Measurements from ENCODE around the gene IDH3A.

The IDH3A gene

DNA sequence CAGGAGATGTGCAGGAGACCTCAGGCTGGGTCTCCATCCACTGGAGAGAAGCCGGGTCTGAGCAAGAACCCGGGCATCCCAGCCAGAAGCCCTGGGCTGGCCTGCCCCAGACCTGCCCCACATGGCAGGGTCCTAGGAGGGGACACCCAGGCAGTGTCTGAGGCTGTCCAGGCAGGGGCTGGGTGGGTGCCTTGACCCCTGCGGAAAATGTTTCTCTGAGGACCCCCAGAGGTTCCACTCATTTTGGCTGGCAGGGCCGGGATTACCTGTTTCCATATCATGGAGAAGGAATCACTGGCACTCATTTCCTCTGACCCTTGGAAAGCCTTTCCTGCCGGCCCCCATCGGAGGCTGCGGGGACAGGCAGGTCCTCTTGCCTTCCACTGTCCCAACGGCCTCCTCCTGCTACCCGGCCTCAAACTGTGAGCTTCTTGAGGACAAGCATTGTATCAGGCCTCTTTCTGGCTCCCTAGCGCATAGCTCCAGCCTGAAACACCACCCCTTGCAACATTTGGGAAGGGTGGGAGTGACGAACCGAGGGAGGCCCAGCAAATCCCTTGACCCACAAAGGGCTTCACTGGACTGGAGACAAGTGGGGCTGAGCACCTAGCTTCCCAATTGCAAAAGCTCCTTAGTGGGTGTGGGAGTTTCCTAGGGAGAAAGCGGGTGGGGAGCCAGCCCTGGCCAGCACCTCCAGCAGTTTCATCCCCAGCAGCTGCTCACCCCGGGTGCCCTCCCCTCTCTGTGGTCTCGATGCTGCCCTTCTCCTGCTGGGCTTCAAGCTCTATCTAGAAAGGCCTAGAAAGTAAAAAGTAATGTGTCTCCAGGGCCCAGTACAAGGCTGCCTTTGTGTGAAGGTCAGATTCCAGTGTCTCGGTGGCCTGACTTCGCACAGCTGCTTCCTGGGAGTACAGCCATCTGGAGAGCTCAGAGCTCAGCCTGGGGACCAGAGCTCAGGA, 55.5 kb downstream of the IDH3A start:
- DNase-seq: no peak

DNA sequence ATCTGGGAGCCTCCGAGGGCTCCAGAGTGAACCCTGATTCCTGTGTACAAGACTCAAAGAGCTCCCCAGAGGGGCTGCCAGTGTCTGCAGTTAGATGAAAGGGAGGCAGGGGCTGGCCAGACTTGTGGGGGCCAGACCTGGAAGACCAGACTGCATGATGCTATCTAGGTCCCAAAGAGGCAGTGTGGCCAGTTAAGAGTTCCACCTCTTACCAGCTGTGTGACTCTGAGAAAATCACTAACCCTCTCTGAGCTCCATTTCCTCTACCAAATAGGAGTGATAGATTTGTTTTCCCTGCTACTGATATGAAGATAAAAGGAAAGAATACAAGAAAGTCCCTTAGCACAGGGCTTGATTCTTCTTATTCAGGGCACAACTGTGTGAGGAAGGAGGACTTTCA, 56.2 kb downstream of the IDH3A start:
- no peak for DNase-seq

DNA sequence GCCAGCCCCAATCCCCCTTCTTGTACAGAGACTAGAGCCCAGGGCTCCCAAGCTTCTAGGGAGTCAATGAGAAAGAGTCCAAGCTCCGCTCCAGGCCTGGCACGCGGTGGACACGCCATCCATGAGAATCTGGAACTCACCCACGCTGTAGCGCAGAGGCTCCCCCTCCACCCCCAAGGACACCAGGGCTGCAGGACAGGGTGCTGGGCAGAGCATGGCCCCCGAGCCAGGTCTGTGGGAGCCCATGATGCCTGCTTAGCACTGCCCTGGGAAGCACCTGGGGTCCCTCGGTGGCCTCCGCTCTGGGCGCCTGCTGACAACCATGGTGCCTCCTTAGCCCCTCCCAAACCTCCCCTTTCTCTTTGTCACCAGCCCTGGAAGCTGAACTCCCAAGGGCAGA, 56.7 kb downstream of the IDH3A start:
- no peak for DNase-seq

DNA sequence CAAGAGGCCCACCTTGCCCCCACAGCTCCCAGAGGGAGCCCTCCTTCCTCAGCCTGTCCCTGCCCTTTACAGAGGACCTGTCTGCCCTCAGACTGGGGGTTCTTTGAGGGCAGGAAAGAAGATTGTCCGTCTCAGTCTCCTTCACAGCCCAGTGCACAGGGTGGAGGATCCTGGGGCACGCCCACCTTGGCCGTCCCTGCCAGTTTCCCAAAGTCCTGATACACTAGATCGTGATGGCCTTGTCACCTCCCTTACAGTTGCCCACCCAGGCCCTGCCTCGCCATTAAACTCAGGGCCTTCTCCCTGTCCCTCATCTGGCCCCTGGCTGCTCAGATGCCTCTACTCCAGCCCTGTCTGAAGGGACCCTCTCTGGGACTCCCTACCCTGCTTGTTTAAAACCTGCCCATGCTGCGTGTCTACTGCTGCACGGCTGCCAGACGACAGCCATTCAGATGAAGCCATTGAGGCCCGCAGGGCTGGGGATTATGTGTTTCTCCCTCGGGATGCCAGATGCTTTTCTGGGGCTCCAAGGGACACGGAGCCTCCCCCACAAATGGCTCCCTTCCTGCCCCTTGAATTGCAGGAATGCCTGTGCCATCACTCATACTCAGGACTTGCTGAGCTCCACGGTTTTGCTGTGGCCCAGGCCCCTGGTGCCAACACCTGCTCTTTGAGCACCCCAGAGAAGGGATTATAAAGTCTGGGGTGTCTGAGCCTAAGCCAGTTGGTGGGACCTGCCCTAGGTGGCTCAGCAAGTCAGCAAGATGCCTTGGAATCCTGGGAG, 57.4 kb downstream of the IDH3A start:
- DNase-seq: no peak

DNA sequence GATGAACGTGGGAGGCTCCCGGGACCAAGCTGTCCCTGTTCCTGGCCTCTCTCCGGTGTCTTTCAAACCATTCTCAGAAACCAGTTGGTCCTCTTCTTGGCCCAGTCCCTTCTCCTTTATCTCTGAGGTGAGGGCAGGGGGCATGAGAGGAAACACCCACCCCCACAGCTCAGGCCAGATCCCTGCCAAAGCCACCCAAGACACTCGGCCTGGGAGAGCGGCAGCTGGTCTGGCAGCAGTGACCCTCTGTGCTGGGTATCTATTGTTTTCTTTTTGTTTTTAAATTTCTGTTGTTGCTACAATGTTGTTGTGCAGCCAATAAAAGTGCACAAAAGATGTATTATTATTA, 57.9 kb downstream of the IDH3A start:
- no peak for DNase-seq

DNA sequence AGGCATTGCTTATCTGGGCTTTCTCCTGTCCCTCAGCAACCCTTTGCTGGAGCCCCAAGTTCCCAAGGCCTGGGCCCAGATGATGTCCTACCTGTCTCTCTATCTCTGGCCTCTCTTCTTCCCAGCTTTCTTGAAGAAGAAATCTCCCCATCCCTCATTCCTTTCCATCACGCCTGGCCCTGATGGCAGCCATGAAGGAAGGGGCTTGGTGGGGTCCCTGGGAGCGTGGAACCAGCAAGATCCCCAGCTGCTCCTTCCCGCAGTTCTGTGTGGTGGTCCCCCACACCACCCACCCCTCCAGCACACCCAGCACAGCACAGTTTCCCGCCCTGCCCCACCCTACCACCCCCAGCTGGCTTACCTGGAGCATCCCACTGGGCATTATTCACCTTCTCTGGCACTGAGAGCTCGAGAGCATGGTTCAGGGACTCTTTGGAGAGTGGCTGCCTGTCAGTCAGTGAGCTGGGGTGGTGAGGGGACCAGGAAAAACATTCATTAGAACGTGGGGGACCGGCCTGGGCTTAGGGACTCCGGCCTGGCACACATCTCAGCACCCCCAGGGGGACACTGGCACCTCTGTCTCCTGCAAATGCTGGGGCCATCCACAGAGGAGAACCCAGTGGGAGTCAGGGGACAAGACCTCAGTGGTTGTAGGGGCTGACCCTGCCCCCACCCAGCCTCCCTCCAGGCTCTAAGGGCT, 58.6 kb downstream of the IDH3A start:
- DNase-seq: no peak

DNA sequence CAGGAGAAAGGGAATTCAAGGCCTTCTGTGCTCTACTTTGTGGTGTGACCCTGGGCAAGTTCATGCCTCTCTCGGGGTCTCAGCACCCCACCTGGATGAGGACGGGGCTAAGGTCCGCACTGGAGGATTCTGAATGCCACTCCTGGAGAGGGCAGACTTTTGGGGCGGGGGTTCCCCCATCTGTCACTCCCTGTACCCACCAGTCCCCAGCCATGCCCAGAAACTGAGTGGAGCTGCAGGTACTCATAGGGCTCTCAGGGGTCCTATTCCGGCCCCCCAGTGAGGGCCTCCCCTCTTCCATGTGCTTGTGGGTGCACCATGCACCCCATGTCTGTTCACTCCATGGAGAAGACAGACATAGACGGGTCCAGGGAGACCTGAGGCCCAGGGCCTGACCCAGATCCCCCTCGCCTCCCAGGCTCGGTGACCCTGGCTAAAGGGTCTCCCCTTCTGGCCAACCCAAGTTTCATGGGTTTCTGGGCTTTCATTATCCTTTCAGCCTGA, 59.2 kb downstream of the IDH3A start:
- DNase-seq: no peak

DNA sequence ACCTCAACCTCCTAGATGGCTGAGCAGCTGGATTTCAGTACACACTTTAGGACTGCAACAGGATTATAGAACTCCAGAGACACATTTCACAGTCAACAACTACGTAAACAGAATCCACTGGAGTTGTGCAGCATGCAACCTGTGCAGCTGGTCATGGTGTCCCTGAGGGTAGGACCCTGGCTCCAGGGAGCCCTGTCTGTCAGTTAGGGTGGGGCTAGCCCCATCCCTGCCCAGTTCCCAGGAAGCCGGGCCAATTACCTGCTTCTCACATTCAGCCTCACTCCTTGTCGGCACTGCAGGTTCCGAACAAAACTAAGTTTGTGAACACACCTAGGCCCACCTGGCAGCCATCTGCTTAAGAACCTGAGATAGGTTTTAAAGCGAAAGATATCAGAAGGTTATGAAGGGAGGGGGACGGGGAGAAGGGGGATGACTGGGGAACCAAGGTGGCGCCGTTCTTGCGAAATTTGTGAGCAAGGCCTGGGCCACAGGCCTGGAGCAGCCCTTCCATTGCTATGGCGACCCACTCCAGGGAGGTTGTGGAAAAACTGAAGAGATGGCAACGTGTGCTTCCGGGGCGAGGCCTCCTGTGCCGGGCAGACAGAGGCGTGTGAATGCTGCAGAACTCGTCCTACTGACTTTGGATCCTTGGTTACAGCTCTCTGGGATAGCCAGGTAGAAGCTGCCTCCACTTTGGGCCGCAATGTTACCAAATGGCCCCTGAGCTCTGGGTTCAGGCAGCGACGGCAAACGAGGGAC, 59.9 kb downstream of the IDH3A start:
- DNase-seq: no peak

DNA sequence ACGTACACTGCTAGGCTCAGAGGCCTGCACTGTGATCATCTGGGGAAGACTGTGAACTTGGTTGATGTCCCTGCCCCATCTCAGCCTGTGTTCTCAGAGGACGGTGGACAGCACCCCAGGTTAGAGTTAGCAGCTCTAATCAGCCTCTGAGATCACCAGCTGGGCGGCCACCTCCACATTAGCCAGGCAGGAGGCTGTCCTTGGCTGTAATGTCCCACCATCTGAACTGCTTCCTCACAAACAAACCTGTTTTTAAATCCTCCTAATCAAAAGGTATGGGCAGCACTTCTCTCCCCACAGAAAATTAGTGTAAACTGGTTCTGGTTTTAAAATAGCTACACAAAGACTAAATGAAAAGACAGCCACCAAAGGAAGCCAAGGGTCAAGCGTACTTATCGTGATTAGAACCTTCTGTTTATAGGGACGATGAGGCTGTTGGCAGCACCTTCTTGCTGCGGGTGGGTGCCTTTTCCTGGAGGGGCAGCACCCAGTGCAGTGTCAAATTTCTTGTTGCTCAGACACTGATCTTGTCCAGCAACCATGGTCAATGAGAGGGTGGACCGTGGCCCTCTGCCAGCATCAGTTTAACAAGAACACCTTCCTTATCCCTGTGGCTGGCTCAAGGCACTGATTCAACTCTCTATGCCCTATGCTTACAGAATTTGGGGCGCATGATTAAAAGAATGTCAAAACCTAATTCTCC, 60.6 kb downstream of the IDH3A start:
- no peak for DNase-seq

DNA sequence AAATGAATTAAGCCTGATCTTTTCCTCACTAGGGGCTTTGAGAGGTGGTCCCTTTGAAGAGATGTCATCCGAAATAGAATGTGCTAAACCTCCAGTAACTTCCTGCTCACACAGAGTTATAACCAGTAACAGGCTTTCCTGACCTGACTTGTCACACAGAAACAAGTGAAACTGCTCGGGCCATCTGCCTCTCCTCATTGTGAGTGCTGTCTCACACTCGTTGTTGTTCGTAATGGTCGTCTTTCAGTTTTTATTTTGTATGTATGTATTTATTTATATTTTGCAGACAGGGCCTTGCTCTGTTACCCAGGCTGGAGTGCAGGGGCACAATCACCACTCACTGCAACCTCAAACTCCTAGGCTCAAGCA, 61.2 kb downstream of the IDH3A start:
- no peak for DNase-seq

DNA sequence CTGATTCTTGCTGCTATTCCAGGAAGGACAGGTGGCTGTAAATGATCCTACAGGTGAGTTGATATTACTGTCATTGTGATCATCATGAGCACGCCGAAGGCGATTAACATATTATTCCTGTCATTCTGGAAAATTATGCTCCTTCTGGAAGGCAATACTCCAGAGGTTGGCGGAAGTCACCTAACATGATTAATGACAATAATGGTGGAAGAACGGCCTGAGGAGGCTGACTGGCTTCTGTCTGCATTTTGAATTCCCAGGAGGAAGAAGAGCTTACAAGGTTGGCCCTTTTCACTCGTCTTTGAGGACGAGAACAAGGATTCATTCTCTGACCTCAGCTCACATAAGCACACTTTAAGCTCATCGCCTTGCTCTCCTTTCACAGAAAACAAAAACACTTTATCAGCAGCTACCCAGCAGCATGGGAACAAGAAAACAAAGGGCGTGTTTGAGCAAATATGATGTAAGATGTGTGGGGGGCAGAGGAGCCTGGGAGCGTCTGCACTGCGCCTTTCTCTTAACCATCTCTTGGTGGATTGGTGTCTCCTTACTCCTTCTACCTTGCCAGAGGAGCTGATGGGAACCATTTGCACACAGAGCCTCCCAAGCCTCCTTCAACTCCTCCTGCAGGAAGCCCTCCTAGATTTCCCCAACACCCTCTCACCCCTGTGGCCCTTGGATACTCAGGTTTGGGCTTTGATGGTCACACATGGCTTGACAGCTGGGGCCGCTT, 62.2 kb downstream of the IDH3A start:
- no peak for DNase-seq

DNA sequence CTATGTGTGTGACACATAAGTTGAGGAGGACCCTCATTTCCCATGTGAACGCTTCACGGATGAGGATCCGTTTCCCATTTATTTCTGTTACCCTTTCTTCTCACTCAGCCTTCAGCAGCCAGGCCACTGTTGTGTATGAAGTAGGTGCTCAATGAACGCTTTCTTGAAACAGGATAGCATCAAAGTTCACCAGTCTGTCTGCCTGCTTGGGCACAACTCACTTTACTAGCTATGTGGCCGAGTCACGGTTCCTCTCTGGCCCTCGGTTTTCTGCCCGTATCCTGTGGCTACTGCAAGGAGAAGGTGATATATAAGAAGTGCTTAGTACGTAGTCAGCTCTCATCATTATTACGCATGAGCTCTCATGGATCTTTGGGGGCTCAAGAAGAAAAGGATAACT, 62.8 kb downstream of the IDH3A start:
- no peak for DNase-seq

DNA sequence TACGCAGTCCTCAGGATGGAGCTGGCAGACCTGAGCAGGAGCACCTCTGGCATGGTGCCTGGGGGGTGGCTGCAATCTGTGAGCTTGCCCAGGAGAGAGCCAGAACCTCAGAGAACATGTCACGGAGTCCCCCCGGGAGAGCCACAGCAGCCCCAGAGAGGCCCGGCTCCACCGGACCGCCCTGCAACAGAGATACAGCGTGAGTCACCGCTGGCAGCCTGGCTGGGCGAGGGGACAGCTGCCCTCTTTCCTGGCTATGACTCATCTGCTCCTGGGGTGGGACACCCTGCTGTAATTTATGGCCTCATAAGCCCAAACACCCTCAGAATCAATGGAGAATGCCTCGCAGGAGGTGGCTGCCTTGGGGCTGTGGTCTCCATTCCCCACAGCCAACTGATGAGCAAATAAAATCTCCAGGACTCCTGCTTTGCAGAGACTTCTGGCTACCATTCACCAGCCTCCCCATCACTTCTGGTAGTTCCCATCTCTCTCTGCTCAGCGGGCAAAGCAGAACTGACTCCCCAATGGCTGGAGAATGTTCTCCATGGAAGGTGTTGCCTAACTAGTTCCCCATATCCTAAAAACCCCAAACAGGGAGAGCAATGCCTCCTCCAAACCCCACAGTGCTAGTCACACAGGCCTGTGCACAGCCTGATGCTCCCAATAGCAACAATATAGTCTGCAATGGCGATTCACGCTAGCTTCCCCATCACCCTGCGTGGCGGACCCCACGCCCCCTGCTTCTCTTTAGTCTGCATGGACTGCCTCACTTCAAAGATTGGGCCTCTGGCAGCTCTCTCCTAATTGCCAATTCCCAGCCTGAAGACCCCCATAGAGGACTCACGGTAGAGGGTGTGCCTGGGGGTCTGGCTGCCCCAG, 63.6 kb downstream of the IDH3A start:
- DNase-seq: no peak

DNA sequence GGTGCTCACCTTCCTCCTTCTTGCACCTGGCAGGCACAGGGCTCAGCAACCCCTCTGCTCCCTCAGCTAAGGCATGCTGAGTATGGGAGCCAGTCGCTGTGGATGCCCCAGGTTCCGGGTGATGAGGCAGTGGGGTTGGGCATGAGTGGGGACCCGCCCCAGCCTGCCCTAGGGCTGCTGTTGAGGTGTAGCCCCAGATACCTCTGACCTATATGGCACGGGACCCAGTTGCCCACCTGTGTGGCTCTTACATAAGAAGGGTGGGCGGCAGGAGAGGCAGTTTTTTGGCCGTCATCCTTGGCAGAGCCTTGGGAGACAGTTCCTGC, 64.2 kb downstream of the IDH3A start:
- no peak for DNase-seq

DNA sequence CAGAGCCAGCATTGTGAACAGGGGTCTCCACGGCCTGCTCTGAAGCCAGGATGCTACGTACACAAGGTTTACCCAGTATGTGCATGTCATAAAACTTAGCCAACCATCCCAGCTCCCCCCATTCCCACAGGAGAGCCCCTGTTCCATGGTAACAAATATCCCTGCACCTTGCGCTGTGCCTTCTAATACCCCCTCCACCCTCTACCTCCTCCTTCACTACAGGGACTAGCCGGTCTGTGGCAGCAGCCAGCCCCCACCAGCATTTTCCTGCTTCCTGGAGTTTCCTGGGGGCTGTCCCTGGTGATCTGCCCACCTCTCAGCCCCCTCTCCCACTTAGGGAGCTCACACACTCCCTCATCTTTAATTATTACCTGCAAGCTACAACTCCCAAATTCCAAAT, 64.8 kb downstream of the IDH3A start:
- no peak for DNase-seq

DNA sequence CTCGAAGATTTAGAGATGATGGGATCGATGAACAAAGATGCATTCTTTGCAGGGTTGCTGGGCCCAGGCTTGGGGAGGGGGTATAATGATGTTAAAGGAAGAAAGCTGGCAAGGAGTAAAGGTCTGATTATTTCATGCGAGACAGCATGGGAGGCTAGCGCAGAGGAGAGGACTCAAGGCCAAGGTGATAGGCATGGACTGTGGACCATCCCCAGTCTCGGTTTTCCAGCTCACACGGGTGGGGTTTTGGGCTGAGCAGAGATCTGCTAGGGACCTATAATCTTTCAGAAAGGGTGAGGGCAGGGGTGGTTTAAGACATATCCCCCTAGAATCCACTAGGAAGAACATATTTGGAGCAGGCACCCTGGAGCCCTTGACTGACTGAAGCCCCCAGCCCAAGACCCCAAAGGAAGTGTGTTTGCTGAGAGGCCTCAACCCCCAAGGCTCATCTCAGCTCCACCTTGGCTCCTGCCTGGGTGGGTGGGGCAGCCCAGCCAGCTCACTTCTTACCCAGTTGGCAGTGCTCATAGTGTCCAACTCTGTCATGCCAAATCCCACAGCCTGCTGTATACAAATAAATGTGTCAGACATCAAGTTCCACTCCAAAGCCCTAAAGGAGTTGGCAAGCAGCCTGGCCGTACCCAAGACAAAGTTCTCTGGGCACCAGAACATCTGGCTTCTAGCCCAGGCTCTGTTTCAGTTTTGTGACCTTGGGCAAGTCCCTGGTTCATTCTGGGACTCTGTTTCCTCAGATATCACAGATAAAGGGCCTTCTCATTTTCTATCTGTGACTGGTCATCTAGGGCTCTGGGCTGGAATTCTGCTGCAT, 67.3 kb downstream of the IDH3A start:
- no peak for DNase-seq

DNA sequence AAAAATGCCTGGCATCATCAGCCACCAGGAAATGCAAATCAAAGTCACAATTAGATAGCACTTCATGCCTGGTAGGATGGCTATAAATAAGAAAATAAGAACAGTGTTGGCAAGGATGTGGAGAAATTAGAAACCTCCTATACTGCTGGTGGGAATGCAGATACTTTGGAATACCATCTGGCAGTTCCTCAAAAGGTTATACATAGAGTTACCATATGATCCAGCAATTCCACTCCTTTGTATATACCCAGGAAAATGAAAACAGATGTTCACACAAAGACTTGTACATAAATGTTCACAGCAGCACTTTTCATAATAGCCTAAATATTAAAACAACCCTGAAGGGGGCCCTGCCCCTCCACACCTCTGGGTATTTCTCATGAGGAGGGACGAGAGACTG, 71.6 kb downstream of the IDH3A start:
- DNase-seq: no peak

Data from inflammatory macrophage (primary cell).